ENCODE measurements around the gene TGFBR1.

- no peak for TF ChIP-seq EZH2phosphoT487 (IDR thresholded peaks at IDR 0.05; ENCODE audit: borderline replicate concordance, low read length)
- no peak for TF ChIP-seq CTCF (conservative IDR thresholded peaks at IDR 0.05; ENCODE audit: low read depth, low read length)
- TF ChIP-seq EZH2 (IDR thresholded peaks at IDR 0.05; ENCODE audit: low read length, unreplicated experiment) = no peak
Measured at GRCh38 chr9:99197987-99198386, 93.1 kb downstream of the TGFBR1 start.
